ENCODE measurements around the gene DEXI.

DNA sequence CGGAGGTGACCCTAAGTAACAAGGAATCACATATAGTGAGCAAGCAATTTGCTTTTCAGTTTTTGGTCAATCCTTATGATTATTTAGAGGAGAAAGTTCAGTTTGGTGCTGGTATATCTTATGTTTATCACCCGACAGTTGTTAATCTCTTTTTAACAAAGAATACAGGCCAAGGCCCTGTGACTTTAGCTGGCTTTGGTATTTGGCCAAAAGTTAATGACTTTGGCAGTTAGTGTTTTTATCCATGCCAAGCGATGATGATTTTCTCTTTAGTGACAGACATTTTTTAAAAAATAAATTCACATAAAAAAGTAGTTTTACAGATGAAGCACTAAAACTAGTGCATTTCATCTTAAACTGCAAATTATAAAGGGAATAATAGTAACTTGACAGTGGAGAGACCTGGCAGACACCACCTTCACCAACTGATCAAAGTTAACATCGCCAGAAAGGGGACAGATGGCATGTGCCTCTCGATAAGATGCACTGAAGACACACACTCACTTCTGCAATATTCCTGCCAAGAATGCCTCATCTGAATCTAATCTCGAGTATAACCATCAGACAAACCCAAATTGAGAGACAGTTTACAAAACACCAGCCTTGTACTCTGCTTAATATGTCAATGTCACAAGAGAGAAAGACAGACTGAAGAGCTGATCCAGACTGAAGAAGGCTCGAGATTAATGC is 6.9 kb downstream of the DEXI start:
- TF ChIP-seq, protein P1, sequence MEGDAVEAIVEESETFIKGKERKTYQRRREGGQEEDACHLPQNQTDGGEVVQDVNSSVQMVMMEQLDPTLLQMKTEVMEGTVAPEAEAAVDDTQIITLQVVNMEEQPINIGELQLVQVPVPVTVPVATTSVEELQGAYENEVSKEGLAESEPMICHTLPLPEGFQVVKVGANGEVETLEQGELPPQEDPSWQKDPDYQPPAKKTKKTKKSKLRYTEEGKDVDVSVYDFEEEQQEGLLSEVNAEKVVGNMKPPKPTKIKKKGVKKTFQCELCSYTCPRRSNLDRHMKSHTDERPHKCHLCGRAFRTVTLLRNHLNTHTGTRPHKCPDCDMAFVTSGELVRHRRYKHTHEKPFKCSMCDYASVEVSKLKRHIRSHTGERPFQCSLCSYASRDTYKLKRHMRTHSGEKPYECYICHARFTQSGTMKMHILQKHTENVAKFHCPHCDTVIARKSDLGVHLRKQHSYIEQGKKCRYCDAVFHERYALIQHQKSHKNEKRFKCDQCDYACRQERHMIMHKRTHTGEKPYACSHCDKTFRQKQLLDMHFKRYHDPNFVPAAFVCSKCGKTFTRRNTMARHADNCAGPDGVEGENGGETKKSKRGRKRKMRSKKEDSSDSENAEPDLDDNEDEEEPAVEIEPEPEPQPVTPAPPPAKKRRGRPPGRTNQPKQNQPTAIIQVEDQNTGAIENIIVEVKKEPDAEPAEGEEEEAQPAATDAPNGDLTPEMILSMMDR (IDR thresholded peaks at IDR 0.05), result no peak
- TF ChIP-seq POLR2A (IDR thresholded peaks at IDR 0.05) (no peak), POLR2AphosphoS5 (IDR thresholded peaks at IDR 0.05; ENCODE audit: insufficient read depth in 1 of 2, low read depth in 1 of 2) (no peak)
